Cardiac muscle cell (in vitro differentiated cells and primary cell): ENCODE results near the gene TRMT11. TPM values are rescaled to one million over a fixed set of nuclear protein-coding genes. Genes with fewer than 3 reads are reported as not detected.

Experiments
- DNase-seq, 2 donors: peaks; one replicate each; pipeline versions ENCODE4 v3.0.0 to v3.0.0-alpha.2; 2010 to 2017; ENCODE audit warnings: low read depth in 1 of 2, low spot score in 1 of 2
- H3K27ac ChIP-seq: fragments of 200-600 bp; sonication (generic); 2 replicates; pipeline ENCODE4 v1.5.1; 2016
- H3K27me3 ChIP-seq: fragments of 200-600 bp; sonication (generic); 2 replicates; pipeline ENCODE4 v1.6.0; 2016; ENCODE audit warnings: control low read depth
- H3K36me3 ChIP-seq: fragments of 200-600 bp; sonication (generic); 2 replicates; pipeline ENCODE4 v1.5.1; 2016; ENCODE audit warnings: control low read depth
- H3K4me1 ChIP-seq: fragments of 200-600 bp; sonication (generic); 2 replicates; pipeline ENCODE4 v1.8.1; 2017; ENCODE audit warnings: low read depth, mild to moderate bottlenecking, mixed run types
- H3K4me3 ChIP-seq: fragments of 200-600 bp; sonication (generic); 2 replicates; pipeline ENCODE4 v1.5.1; 2016; ENCODE audit warnings: mild to moderate bottlenecking
- H3K9me3 ChIP-seq: fragments of 200-600 bp; sonication (generic); 2 replicates; pipeline ENCODE4 v1.5.1; 2017; ENCODE audit warnings: low read depth, mild to moderate bottlenecking, control low read depth
- CTCF ChIP-seq: IDR thresholded peaks from 2 replicates; pipeline ENCODE4 v1.5.1; 2012; ENCODE audit warnings: low read depth, mild to moderate bottlenecking, low read length
- polyA plus RNA-seq: library from polyadenylated mRNA; unstranded; fragments of >200 nt; fragmentation: Nextera tagmentation; extraction: Ambion mirVana; gene quantifications from 2 replicates; pipeline ENCODE4 v1.2.1, GENCODE V29; 2016
- total RNA-seq: library from RNA; depleted of rRNA; stranded (reverse); fragments of >200 nt; gene quantifications from 2 replicates; pipeline ENCODE4 v1.2.3, GENCODE V29; 2016

TRMT11 gene
- total and polyA plus RNA-seq, 2 experiments from 2014 or later, result 46.5 to 68.6 TPM

GRCh38 chr6:125981571-125982185 lies 4.7 kb upstream of the TRMT11 start:
- TF ChIP-seq CTCF, result no peak
- Histone ChIP-seq H3K36me3 (no peaks in the 10 kb centered on the region), H3K9me3 (no peaks in the 10 kb centered on the region), H3K4me3 (no peak overlapping the region), H3K4me1 (peaks cover 6% of the 10 kb centered on the region), H3K27ac (no peak overlapping the region), H3K27me3 (no peaks in the 10 kb centered on the region)
- DNase-seq, result no peak

- Histone ChIP-seq H3K4me1 (peaks cover 16% of the 10 kb centered on the region), H3K9me3 (no peaks in the 10 kb centered on the region), H3K36me3 (no peaks in the 10 kb centered on the region), H3K27ac (no peak overlapping the region), H3K4me3 (no peak overlapping the region), H3K27me3 (no peaks in the 10 kb centered on the region)
- TF ChIP-seq CTCF, result no peak
- DNase-seq, result peak in 1 of 2 donors; percentile 62
Measured at GRCh38 chr6:125983246-125983945, 2.9 kb upstream of the TRMT11 start.

- DNase-seq, result peak in 1 of 2 donors; percentile 46
- no peaks in the 10 kb centered on the region for H3K27me3 ChIP-seq
- no peak for TF ChIP-seq CTCF
- H3K4me3 ChIP-seq, result no peak overlapping the region
- peaks cover 16% of the 10 kb centered on the region for H3K4me1 ChIP-seq
- no peaks in the 10 kb centered on the region for H3K9me3 ChIP-seq
- H3K36me3 ChIP-seq, result no peaks in the 10 kb centered on the region
- no peak overlapping the region for H3K27ac ChIP-seq
Measured at GRCh38 chr6:125984311-125984710, 2.0 kb upstream of the TRMT11 start.

- no peak for TF ChIP-seq CTCF
- no peaks in the 10 kb centered on the region for H3K9me3 ChIP-seq
- no peaks in the 10 kb centered on the region for H3K36me3 ChIP-seq
- peaks cover 16% of the 10 kb centered on the region for H3K4me1 ChIP-seq
- no peaks in the 10 kb centered on the region for H3K27me3 ChIP-seq
- no peak for DNase-seq
- peak overlapping the region; percentile 74 for H3K4me3 ChIP-seq
- H3K27ac ChIP-seq, result no peak overlapping the region
Measured at GRCh38 chr6:125985522-125985921, 818 bp upstream of the TRMT11 start.

GRCh38 chr6:125985979-125986300 lies 400 bp upstream of the TRMT11 start:
- Histone ChIP-seq H3K27me3 (no peaks in the 10 kb centered on the region), H3K9me3 (no peaks in the 10 kb centered on the region), H3K4me3 (peak overlapping the region; percentile 74), H3K4me1 (peaks cover 16% of the 10 kb centered on the region), H3K36me3 (no peaks in the 10 kb centered on the region), H3K27ac (peak overlapping the region; percentile 74)
- DNase-seq, result no peak
- TF ChIP-seq CTCF, result no peak
